OCI-LY3 (cell line): Measurements from ENCODE around the gene NHEJ1.

Experiments
- EZH2phosphoT487 ChIP-seq: fragments of 200-600 bp; shearing (Covaris generic); IDR thresholded peaks from 2 replicates; pipeline ENCODE4 v1.6.1; 2018; ENCODE audit warnings: antibody characterized with exemption, mixed run types, low read depth
- TF ChIP-seq, protein P1 (sequence below): fragments of 200-600, 300-600 bp; sonication (generic); IDR thresholded peaks from 2 replicates; pipeline ENCODE4 v1.5.1; 2014; ENCODE audit warnings: antibody characterized with exemption, low read length, low read depth

DNA sequence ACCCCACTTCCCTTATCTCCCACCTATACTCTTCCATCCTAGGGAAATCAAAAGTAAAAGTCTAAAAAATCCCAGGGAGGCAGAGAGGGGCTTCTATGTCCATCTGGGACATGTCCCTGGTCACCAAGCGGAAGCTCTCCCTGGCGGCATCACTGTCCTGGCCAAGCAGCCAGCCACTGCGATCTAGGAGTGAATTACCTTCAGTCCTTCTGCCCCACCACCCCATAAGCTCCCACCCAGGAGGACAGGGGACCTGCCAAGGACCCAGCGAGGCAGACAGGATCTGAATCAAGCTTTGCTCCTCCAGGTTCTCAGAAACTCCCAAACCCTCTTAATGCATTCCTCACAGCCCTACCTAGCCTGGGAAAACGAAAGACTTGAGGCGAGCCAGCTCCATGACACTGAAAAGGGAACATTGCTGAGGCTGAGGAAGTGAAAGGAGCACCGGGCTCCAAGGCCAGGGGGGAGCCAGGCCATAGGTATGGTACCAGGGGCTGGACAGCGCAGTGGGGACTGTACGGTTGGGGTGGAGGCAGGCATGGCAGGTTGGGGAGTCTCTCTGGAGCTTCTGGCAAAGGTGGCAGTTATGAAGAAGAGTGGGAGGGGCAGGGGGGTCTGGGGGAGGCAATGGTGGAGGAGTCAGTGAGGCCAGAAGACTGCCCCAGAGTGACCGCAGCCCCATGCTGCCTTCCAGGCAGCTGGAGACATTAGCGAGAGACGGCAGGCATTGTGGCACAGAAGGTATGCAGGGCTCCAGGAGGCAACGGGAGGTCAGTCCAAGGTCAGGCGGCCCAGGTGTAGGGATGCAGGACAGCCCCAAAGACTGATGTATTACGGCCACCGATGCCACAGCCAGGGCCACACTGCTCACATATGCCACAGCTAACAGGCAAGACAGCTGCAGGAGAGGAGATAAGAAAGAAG is 11.9 kb upstream of the NHEJ1 start:
- TF ChIP-seq, protein P1, sequence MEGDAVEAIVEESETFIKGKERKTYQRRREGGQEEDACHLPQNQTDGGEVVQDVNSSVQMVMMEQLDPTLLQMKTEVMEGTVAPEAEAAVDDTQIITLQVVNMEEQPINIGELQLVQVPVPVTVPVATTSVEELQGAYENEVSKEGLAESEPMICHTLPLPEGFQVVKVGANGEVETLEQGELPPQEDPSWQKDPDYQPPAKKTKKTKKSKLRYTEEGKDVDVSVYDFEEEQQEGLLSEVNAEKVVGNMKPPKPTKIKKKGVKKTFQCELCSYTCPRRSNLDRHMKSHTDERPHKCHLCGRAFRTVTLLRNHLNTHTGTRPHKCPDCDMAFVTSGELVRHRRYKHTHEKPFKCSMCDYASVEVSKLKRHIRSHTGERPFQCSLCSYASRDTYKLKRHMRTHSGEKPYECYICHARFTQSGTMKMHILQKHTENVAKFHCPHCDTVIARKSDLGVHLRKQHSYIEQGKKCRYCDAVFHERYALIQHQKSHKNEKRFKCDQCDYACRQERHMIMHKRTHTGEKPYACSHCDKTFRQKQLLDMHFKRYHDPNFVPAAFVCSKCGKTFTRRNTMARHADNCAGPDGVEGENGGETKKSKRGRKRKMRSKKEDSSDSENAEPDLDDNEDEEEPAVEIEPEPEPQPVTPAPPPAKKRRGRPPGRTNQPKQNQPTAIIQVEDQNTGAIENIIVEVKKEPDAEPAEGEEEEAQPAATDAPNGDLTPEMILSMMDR = no peak
- no peak for TF ChIP-seq EZH2phosphoT487
